ENCODE results near the gene CDK12. TPM values are rescaled to one million over a fixed set of nuclear protein-coding genes. Genes with fewer than 3 reads are reported as not detected.
"Not testable (repeated sequence)": the region's sequence is repeated elsewhere in the genome, so short reads cannot be mapped to it uniquely, and the experiment has no call there.

Gene CDK12
- total RNA-seq, 1 donor from 2014 or later: 55.7 TPM

GRCh38 chr17:39473310-39473709 is 12.0 kb downstream of the CDK12 start:
- no peaks in the 10 kb centered on the region for H3K9me3 Mint-ChIP-seq (ENCODE audit: unreplicated experiment)
- Histone ChIP-seq H3K79me2 (ENCODE audit: insufficient read depth, low read length) (peaks cover 66% of the 10 kb centered on the region), H3K9ac (ENCODE audit: low read length) (no peak overlapping the region), H3K4me1 (ENCODE audit: insufficient read depth, low read length) (no peaks in the 10 kb centered on the region), H4K20me1 (ENCODE audit: insufficient read depth, low read length) (peaks cover 39% of the 10 kb centered on the region), H3K4me2 (ENCODE audit: low read length) (no peak overlapping the region), H3K27ac (ENCODE audit: low read depth, low read length) (no peak overlapping the region), H3K9me3 (ENCODE audit: insufficient read depth, low read depth, low read length) (no peaks in the 10 kb centered on the region), H2AFZ (ENCODE audit: low read depth, low read length) (no peak overlapping the region), H3K4me3 (ENCODE audit: insufficient read depth, low read depth, low read length) (no peak overlapping the region), H3K27me3 (ENCODE audit: insufficient read depth, low read length) (no peaks in the 10 kb centered on the region), H3K36me3 (ENCODE audit: insufficient read depth, low read length) (peaks cover 24% of the 10 kb centered on the region)
- FAIRE-seq (no peak), DNase-seq (ENCODE audit: low read depth) (no peak)
- H3K27me3 Mint-ChIP-seq (ENCODE audit: low read depth, unreplicated experiment): no peaks in the 10 kb centered on the region
- no peak for TF ChIP-seq CTCF (IDR thresholded peaks at IDR 0.05; ENCODE audit: insufficient read depth, low read depth, low read length)
- TF ChIP-seq EZH2 (IDR thresholded peaks at IDR 0.05; ENCODE audit: insufficient read depth, low read length): no peak
- H3K36me3 Mint-ChIP-seq (ENCODE audit: low read depth, unreplicated experiment): peaks cover 8% of the 10 kb centered on the region
- no peaks in the 10 kb centered on the region for H3K4me1 Mint-ChIP-seq (ENCODE audit: low read depth, unreplicated experiment)
- H3K27ac Mint-ChIP-seq (ENCODE audit: unreplicated experiment): no peak overlapping the region
- no peak overlapping the region for H3K4me3 Mint-ChIP-seq (ENCODE audit: unreplicated experiment)

- H3K79me2 ChIP-seq (ENCODE audit: insufficient read depth, low read length): peaks cover 47% of the 10 kb centered on the region
- H3K9me3 Mint-ChIP-seq (ENCODE audit: unreplicated experiment); H3K4me1 ChIP-seq (ENCODE audit: insufficient read depth, low read length); H3K27me3 Mint-ChIP-seq (ENCODE audit: low read depth, unreplicated experiment); FAIRE-seq; H3K4me2 ChIP-seq (ENCODE audit: low read length); H3K36me3 Mint-ChIP-seq (ENCODE audit: low read depth, unreplicated experiment); H3K4me3 Mint-ChIP-seq (ENCODE audit: unreplicated experiment); H3K9ac ChIP-seq (ENCODE audit: low read length); H3K9me3 ChIP-seq (ENCODE audit: insufficient read depth, low read depth, low read length); H3K4me1 Mint-ChIP-seq (ENCODE audit: low read depth, unreplicated experiment); DNase-seq (ENCODE audit: low read depth); H3K27ac ChIP-seq (ENCODE audit: low read depth, low read length); H3K36me3 ChIP-seq (ENCODE audit: insufficient read depth, low read length); H3K27ac Mint-ChIP-seq (ENCODE audit: unreplicated experiment); H3K27me3 ChIP-seq (ENCODE audit: insufficient read depth, low read length); H3K4me3 ChIP-seq (ENCODE audit: insufficient read depth, low read depth, low read length); H2AFZ ChIP-seq (ENCODE audit: low read depth, low read length): not testable (repeated sequence)
- peaks cover 23% of the 10 kb centered on the region for H4K20me1 ChIP-seq (ENCODE audit: insufficient read depth, low read length)
Observed at GRCh38 chr17:39479631-39480030, 18.3 kb downstream of the CDK12 start.

- H2AFZ ChIP-seq (ENCODE audit: low read depth, low read length): no peak overlapping the region
- peaks cover 3% of the 10 kb centered on the region for H3K36me3 Mint-ChIP-seq (ENCODE audit: low read depth, unreplicated experiment)
- H3K9me3 ChIP-seq (ENCODE audit: insufficient read depth, low read depth, low read length): no peaks in the 10 kb centered on the region
- H3K27ac ChIP-seq (ENCODE audit: low read depth, low read length): no peak overlapping the region
- H3K9ac ChIP-seq (ENCODE audit: low read length): no peak overlapping the region
- TF ChIP-seq CTCF (IDR thresholded peaks at IDR 0.05; ENCODE audit: insufficient read depth, low read depth, low read length): no peak
- TF ChIP-seq EZH2 (IDR thresholded peaks at IDR 0.05; ENCODE audit: insufficient read depth, low read length): no peak
- H3K27ac Mint-ChIP-seq (ENCODE audit: unreplicated experiment): no peak overlapping the region
- H3K27me3 Mint-ChIP-seq (ENCODE audit: low read depth, unreplicated experiment): no peaks in the 10 kb centered on the region
- no peaks in the 10 kb centered on the region for H3K36me3 ChIP-seq (ENCODE audit: insufficient read depth, low read length)
- no peaks in the 10 kb centered on the region for H3K27me3 ChIP-seq (ENCODE audit: insufficient read depth, low read length)
- H3K4me3 ChIP-seq (ENCODE audit: insufficient read depth, low read depth, low read length): no peak overlapping the region
- H3K4me3 Mint-ChIP-seq (ENCODE audit: unreplicated experiment): no peak overlapping the region
- peaks cover 18% of the 10 kb centered on the region for H3K4me1 Mint-ChIP-seq (ENCODE audit: low read depth, unreplicated experiment)
- FAIRE-seq (no peak), DNase-seq (ENCODE audit: low read depth) (no peak)
- H3K9me3 Mint-ChIP-seq (ENCODE audit: unreplicated experiment): no peaks in the 10 kb centered on the region
- peaks cover 49% of the 10 kb centered on the region for H3K79me2 ChIP-seq (ENCODE audit: insufficient read depth, low read length)
- H4K20me1 ChIP-seq (ENCODE audit: insufficient read depth, low read length): peaks cover 29% of the 10 kb centered on the region
- H3K4me2 ChIP-seq (ENCODE audit: low read length): no peak overlapping the region
- H3K4me1 ChIP-seq (ENCODE audit: insufficient read depth, low read length): peaks cover 15% of the 10 kb centered on the region
Observed at GRCh38 chr17:39483506-39483905, 22.2 kb downstream of the CDK12 start.
